Stimulated activated CD8-positive, alpha-beta memory T cell treated with anti-CD3 and anti-CD28 coated beads, Interleukin-15, amount 100 ng/mL, for 48 hours (primary cell): ENCODE data around the gene TAS1R3.

Source experiments
- DNase-seq, 2 donors: peaks; one replicate each; pipeline ENCODE4 v3.0.0-alpha.2; 2020; ENCODE audit warnings: low read depth in 2 of 2

Gene TAS1R3

DNA sequence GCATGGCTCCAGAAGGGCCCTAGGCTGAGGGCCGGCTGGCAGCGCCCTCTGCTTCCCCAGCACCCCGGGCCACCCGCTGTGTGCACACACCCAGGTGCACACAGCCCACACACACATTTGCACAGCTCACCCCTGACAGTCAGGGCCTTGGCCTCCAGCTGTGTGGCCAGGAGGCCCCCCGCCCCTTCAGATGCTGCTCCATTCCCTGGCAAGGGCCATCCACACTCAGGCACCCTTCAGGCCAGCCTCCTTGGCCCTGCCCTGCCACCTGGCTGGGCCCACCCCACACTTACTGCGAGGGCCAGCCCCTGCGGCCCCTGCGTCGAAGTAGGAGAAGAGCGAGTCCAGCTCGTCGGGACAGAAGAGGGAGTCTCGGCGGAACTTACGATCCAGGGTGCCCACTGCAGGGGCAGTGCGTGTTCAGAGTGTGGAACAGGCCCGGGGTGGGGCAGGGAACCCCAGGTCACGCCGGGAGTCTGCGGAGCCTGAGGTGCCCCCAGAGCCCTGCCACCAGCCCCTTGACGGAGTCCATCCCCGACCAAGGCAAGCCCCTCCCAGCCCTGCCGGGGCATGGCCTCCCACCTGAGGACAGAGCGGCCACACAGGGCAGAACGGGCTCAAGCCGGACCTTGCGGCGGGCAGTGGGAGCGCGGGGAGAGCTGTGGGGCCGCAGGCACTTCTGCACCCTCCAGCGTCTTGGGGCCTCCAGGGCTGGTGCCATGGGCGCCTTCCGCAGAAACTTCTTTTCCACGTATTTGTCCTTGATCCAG is 35.7 kb upstream of the TAS1R3 start:
- DNase-seq, result no peak

DNA sequence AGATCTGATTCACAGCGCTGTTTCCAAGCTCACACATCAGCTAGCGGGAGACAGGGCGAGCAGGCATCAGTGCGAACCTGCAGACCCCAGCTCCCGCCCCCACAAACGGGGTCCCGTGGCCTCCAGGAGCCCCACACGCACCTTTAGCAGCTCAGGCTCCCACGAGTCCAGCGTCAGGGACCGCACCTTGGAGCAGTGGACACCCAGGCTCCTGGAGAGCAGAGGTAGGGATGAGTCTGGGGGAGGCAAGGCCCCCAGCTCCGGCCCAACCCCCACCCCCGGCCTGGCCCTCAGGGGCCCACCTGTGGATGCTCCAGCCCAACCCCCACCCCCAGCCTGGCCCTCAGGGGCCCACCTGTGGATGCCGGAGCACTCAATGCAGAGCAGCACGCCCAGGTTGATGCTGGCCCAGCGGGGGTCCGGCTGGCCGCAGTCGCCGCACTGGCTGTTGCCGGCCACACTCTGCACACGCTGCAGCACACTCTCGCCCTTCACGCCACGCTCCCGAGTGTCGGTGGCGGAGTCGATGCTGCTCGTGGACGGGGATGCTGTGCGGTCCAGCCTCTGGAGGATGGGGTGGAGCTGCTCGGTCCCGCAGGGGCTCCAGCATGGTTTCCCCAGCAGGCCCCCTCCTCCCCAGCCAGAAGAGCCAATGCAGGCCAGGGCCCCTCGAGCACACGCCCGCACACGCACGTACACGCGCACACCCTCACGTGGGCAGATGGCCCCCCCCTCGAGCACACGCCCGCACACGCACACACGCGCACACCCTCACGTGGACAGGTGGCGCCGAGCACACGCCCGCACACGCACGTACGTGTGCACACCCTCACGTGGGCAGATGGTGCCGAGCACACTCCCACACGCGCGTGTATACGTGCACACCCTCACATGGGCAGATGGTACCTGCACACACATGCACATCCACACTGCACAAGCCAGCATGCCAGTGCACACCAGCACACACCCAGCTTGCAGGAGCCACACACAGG is 34.7 kb upstream of the TAS1R3 start:
- DNase-seq, result no peak

DNA sequence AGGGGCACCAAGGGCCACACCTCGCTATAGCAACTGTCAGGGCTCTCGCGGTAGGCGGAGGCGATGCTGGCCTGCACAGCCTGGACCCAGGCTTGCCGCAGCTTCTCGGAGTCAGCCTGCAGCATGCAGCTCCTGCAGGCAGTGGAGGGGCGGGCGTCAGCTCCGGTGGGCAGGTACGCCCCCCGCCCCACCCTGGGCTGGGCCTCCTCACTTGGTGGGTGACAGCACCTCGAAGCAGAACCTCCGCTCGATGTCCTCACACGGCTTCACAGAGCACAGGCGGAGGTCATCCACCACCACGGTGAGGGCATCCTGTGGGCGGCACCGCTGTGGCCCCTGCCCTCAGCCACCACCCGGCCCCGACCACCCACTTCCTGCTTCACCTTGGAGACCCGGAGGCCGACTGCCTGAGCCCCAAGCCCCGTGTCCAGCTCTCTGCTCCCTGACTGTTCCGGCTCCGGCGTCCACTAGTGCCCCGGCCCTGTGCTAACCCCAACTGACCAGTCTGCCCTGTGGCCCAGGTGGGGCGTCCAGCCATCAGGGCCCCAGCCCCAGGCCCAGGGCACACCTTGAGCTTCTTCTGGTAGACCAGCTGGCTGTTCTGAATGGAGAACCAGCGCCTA is 33.2 kb upstream of the TAS1R3 start:
- no peak for DNase-seq

DNA sequence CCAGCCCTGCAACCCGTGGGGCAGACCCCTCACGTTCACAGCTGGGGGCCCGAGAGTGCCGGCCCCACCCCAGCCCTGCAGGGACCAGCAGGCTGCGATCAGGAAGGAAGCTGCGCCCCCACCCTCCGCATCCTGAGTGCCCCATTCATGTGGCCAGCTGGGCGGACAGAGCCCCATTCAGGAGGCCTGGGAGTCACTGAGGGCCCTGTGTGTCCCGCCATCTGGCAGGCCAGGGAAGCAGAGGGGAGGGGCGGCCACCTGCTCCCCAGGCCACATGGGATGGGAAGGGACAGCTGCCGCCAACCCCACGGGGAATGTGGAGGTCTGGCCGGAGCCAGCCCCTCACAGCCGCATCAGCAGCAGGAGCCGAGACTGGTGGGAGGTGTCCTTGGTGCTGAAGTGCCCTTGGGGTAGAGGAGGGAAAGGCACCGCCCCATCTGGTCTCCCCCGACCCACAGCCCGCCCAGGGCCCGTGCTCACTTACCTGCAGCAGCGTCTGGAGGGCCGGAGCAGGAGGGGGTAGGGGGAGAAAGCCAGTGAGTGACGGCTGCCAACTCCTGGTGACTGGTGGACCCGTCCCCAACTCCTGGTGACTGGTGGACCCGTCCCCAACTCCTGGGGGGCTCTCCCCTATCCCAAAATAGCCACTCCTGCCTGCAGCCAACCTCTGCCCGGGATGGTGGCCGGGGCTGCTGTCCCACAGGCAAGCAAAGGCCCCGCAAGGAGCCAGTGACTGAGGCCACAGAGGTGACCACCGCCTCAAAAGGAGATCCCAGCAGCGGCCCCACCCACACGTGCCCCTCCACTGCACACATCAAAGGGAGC is 32.0 kb upstream of the TAS1R3 start:
- DNase-seq, result no peak

DNA sequence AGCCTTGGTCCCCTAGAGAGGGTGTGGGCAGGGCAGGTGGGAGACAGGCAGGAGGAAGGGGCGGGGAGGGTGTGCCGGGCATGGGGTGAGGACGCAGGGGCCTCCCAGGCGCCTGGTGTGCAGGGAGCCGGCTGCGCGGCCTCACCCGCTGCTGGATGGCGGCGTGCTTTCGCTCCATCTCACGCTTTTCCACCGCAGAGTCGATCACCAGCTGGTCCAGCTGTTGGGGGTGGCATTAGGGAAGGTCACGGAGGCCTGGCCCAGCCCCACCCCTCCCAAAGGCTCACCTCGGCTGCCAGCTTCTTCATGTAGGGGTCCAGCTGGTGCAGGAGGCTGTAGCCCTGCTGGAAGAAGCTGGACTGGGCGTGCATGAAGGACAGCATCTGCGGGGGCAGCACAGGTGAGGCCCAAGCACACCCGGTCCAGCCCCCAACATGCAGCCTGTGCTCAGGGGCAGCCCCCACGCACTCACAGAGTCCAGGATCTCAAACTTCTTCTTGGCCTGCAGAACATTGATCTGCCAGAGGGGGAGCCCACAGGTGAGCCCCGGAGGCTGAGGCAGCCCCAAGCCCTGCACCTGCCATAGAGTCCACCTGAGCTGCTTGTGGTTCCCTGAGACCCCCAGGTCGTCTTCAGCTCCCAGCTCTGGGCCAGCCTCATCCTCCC is 31.3 kb upstream of the TAS1R3 start:
- DNase-seq, result no peak

DNA sequence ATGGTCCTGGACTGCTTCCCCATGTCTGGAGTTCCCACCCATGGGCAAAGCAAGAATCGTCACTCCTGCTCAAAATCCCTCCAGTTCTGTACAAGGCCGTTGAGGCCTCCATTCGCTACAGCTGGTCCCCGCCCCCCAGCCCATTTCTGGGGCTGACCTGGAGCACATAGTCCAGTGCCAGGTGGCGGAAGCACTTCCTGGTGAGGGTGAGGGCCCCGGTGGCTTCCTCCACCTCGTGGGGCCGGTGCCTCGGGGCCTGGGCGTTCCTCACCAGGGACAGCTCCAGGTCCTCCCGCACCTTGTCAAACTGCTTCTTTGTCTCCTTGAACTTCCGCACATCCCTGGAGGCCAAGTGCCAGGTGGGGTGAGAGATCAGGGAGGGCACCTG is 30.7 kb upstream of the TAS1R3 start:
- no peak for DNase-seq

DNA sequence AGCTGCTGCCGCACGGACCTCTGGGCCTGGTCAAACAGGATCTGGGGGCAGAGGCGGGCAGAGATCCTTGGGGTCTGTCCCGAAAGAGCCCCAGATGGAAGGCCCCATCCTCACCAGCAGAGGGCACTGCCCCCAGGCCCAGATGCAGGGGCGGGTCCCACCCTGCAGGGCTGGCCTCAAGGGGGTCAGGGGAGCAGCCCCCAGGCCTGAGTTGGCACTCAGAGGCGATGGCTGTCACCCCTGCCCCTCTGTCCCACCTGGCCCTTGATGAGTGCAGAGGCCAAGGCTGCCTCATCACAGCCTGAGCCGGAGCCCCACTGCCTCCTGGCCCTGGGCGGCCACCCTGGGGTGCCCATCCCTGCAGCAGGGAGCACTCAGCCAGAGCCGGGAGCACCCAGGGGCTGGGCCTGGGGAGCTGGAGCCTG is 29.1 kb upstream of the TAS1R3 start:
- DNase-seq, result no peak

DNA sequence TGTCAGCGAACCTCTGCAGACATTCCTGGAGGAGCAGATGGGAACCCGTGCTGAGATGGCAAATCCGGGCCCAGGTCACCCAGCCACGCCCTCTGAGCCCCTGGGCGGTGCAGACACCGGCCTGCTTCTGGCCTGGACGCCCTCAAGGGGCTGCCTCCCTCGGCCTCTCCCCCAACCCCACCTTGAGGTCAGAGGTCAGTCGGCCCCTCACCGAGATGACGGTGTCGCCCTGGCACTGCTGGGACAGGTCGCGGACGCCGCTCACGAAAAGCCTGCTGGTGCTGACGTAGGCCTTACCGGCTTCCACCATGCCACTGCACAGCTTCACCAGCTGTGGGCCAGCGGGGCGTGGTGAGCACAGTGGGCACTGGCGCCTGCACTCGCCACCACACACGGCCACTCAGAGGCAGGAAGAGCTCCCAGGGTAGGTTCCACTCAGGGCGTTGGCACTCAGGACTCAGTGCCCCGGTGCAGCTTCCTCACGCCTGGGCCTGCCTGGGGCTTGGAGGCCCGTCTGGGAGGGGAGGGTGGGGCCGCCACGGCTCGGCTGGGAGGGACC is 28.1 kb upstream of the TAS1R3 start:
- no peak for DNase-seq

DNA sequence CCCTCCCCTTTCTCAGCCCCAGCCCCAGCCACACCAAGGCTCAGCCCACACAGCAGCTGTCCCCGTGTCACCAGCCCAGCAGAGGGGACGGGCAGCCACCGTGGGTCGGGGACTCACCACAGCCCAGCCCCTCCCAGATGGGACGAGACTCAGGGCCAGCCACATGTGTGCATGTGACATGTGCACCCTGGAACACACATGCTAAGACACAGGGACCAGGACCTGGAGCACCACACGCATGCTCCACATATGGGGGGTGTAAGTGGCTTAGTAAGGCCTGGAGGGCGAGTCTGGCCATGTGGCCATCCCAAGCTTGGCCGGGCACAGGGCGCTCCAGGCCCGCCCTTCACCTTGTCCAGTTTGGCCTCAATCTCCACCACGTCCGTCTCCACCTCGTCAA is 27.3 kb upstream of the TAS1R3 start:
- DNase-seq, result no peak

DNA sequence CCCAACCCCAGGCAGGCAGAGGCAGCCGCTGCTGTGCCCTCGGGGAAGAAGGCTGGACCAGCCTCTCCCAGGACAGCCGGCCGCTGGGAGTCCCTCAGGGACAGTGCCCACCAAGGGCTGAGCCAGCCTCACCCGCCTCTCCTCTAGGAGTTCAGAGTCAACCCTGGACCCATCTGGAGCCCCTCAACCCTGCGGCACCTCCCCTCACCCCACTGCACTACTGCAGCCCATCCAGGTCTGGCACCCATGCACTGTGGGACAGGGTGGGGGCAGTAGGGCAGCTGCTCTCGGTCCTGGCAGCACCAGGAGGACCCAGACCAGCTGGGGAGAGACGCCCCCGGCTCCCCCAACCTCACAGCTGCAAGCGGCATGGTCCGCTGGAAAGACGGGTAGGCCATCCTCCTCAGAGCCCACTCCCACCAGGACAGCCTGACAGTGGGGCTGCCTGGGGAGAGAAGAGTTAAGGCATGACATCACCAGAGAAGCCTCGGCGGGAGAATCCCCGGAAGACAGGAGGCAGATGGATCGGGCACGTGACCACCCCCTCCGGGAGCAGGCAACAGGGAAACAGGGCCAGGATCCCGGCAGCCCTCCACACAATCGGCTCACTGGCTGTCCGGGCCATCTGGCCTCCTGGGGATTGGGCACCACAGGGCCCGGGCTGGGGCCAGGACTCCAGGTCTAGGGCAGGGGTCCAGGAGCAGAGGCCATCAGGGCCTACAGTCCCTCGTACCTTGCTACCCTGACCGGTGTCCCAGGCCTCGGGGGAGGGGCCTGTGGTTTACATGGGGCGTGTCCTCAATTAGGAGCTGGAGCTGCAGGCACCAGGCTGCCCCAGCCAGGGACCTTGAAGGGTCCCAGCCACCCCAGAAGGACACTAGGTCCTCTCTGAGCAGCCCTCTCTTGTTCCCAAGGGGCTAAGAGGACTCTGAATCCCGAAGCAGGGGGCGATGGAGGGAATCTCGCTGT is 26.5 kb upstream of the TAS1R3 start:
- no peak for DNase-seq

DNA sequence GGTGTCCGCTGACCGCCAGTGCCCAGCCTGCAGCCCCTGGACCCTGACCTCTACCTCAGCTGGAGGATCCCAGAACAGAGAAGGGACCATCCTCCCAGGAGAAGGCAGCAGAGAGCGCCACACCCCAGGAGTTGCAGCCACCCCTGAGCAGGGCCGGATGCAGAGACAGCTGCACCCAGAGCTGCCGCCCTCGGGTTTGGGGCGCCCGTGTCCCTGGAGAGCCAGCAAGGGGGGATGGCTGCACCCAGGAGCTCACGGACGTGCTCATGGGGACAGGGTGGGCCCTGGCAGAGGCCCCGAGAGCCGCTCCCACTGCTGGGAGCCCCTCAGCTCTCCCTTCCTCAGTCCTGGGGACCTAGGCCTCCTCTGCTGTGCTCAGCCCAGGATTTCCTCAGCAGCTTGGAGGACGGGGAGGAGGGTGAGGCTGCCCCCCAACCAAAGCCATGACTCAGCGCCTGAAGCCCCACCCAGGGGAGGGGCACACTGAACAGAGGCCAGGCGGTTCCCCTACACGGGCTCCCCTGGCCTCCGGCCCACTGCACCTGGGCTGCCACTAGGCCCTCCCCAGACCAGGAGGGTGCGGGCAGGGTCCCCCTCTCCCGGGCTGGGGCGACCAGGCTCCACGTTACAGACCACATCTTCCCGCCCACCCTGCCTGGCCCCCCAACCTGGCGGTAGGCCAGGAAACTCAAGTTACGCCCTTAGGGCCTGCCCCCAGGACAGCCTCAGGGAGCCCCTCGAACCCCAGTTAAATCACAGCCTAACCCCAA is 25.6 kb upstream of the TAS1R3 start:
- peak; percentile 63 to 64 for DNase-seq

DNA sequence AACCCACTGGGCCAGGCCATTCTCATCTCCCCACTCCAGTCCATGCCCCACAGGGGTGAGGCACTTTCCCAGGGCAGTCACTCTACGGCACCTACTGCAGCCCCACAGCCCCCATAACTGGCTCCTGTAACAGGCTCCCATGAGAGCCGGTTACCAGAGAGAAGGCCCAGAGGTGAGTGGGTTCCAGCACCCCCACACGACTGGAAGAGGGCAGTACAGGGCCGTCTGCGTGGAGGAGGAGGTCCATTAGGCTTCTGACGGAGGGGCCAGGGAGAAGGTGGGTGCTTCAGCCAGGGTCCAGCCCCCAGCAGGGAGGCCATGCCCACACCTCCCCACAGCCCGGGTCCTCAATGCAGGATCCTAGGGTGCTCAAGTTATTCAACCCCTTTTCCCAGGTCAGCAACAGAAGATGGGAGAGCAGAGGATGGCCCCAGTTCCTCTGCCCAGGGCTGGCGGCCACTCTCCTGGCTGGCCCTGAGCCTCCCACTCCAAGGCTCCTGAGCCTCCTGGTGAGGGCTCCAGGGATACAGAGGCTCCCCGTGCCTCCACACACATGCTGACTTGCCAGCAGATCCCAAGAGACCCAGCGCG is 24.9 kb upstream of the TAS1R3 start:
- no peak for DNase-seq

DNA sequence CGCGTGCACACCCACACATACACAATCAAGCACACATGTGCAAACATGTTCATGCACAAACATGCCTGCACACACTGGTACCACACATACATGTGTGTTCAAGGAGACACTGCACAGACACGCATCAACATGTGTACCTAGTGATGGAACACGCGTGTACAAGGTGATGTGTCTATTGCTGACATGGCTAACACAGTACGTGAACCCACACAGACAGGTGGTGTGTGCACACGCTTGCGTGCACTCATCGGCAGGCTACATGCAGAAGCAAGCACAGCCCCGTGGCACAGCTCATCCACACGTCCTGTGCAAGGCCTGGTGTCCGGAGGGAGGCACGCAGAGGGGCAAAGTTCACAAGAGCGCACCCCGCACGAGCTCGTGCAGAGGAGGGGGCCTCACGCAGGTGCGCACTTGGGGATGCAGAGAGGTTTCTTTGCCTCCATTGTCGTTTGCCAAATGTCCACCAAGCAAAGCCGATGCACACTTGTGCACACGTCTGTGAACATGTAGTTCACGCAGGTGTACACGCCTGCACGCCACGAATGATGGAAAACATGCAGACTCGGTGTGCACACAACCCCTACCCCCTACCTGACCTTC is 24.3 kb upstream of the TAS1R3 start:
- no peak for DNase-seq

DNA sequence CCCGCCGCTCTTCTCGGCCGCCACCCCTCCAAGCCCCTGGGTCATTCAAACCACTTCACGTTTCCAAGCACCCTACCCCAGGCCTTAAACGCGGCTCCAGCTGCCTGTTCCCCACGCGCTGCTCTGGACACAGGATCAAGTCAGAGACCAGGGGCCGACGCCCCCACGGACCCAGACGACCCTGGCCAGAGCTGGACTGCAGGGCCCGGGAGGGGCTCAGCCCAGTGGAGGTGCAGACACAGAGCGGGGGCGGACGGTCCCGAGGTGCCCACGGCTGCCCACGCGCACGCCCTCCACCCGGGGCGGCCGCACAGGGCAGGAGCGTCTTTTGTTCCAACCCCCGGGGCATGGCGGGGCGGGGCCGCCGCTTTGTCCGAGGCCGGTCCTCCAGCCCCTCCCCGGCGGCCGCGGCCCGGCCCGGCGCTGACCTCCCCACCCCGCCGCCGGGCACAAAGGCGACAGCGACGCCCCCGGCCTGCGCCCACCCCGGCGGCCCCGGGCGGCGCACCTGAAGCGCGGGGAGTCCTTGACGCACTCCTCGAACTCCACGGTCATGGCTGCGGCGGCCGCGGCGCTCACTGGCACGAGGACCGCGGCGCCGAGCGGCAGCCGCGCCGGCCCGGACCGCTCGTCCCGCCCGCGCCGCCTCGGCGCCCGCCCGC is 23.7 kb upstream of the TAS1R3 start:
- no peak for DNase-seq

DNA sequence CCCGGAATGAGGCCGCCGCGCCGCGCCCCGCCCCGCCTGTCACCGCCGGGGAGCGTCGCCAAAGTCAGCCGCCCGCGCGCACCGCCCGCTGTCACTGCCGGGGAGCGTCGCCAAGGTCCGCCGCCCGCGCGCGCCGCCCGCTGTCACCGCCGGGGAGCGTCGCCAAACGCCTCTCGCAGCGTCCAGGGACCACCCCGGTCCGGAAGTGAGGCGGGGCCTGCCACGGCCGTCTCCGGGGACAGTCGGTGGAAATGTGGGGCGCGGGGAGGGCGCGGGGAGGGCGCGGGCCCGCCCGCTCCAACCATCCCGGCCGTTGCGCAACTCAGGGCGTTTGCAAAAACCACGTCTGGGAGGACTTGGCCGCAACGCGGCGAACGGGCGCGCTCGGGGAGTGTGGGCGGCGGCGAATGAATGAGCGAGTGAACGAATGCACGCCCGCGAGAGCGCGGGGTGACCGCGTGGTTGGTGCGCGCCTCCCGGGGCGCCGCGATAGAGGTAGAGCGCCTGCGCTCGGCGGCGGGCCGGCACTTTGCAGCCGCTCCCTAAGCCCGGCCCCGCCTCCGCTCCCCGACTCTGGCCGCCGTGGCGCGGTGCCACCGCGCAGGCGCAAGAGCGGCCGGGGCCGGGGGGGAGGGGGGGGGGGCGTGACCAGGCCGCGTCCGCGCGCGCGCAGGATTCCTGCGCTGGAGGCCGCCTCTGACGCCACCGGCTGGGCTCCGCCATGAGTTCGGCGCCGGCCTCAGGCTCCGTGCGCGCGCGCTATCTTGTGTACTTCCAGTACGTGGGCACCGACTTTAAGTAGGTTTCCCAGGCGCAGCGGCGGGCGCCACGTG is 22.9 kb upstream of the TAS1R3 start, which contains the start of the genes ACAP3 and PUSL1:
TSS of gene ACAP3 (minus strand) at position 8 of the 833 bp plus-strand sequence. CDS start 115 bp downstream, outside the sequence.
TSS of gene PUSL1 (plus strand) at position 675 of the 833 bp plus-strand sequence. CDS start at position 722, 47 bp downstream.
- DNase-seq, result peak; percentile 83 to 86

DNA sequence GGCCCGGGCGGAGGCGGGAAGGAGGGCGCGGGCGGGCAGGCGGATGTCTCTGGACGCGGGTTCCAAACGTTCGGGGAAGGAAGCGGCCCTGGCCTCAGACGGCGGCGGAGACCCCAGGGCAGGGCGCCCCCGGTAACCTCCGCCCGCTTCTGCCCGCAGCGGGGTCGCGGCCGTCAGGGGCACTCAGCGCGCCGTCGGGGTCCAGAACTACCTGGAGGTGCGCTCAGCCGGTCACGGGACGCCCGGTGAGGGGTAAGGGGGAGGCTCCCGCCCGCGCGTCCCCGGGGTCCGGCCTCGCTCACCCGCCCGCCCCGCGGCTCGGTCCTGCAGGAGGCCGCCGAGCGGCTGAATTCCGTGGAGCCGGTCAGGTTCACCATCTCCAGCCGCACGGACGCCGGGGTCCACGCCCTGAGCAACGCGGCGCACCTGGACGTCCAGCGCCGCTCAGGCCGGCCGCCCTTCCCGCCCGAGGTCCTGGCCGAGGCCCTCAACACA is 22.3 kb upstream of the TAS1R3 start:
- DNase-seq, result no peak
